HFF-Myc (cell line): ENCODE results near the gene MGAT5.

Experiments used
- DNase-seq: peaks from one replicate; pipeline ENCODE4 v3.0.0-alpha.2; 2011; ENCODE audit warnings: low read depth; ENCODE audit errors: extremely low read depth
- H3K4me3 ChIP-seq: replicated peaks from 2 replicates; pipeline ENCODE4 v1.5.1; 2011; ENCODE audit warnings: low read depth, mild to moderate bottlenecking, control low read depth, low read length
- CTCF ChIP-seq: IDR thresholded peaks from 2 replicates; pipeline ENCODE4 v1.5.1; 2012; ENCODE audit warnings: mild to moderate bottlenecking, low read depth, low read length, control low read depth; ENCODE audit errors: missing control alignments

MGAT5 gene

GRCh38 chr2:134310107-134311079 is 56.5 kb downstream of the MGAT5 start:
- TF ChIP-seq CTCF = no peak
- no peak overlapping the region for H3K4me3 ChIP-seq
- DNase-seq = no peak

- no peak for DNase-seq
- no peak for TF ChIP-seq CTCF
- no peak overlapping the region for H3K4me3 ChIP-seq
Measured at GRCh38 chr2:134312482-134312881, 58.6 kb downstream of the MGAT5 start.

GRCh38 chr2:134314202-134314601 is 60.3 kb downstream of the MGAT5 start:
- no peak for TF ChIP-seq CTCF
- DNase-seq = no peak
- no peak overlapping the region for H3K4me3 ChIP-seq

- H3K4me3 ChIP-seq = no peak overlapping the region
- DNase-seq = no peak
- no peak for TF ChIP-seq CTCF
Measured at GRCh38 chr2:134314681-134315368, 61.0 kb downstream of the MGAT5 start.

- DNase-seq = no peak
- no peak for TF ChIP-seq CTCF
- no peak overlapping the region for H3K4me3 ChIP-seq
Measured at GRCh38 chr2:134315471-134315870, 61.6 kb downstream of the MGAT5 start.

GRCh38 chr2:134319596-134320254 is 65.9 kb downstream of the MGAT5 start:
- no peak for TF ChIP-seq CTCF
- no peak for DNase-seq
- H3K4me3 ChIP-seq = no peak overlapping the region
